GM23248 (cell line): Measurements from ENCODE around the gene ACY1. TPM values are rescaled to one million over a fixed set of nuclear protein-coding genes. Genes with fewer than 3 reads are reported as not detected.

ENCODE experiments used
- DNase-seq: peaks from one replicate; pipeline ENCODE4 v3.0.0-alpha.2; 2015
- H2AFZ ChIP-seq: fragments of 200-600 bp; sonication (generic); 2 replicates; pipeline ENCODE4 v1.6.1; 2016; ENCODE audit warnings: antibody characterized with exemption
- H3F3A ChIP-seq: fragments of 200-600 bp; sonication (generic); 2 replicates; pipeline ENCODE4 v1.6.1; 2016; ENCODE audit warnings: mild to moderate bottlenecking, antibody characterized with exemption, mixed run types; ENCODE audit not compliant: insufficient read depth
- H3K27ac ChIP-seq: fragments of 200-600 bp; sonication (generic); 2 replicates; pipeline ENCODE4 v1.5.1; 2016; ENCODE audit warnings: mild to moderate bottlenecking
- H3K27me3 ChIP-seq: fragments of 200-600 bp; sonication (generic); replicated peaks from 2 replicates; pipeline ENCODE4 v1.6.1; 2016; ENCODE audit warnings: mild to moderate bottlenecking; ENCODE audit not compliant: insufficient read depth
- H3K36me3 ChIP-seq: fragments of 200-600 bp; sonication (generic); 2 replicates; pipeline ENCODE4 v1.6.1; 2016; ENCODE audit warnings: low read depth, mild to moderate bottlenecking
- H3K4me1 ChIP-seq: fragments of 200-600 bp; sonication (generic); 2 replicates; pipeline ENCODE4 v1.6.1; 2016; ENCODE audit warnings: mild to moderate bottlenecking; ENCODE audit not compliant: insufficient read depth
- H3K4me2 ChIP-seq: fragments of 200-600 bp; sonication (generic); one replicate; pipeline ENCODE4 v1.6.1; 2016; ENCODE audit warnings: mild to moderate bottlenecking; ENCODE audit not compliant: unreplicated experiment
- H3K4me3 ChIP-seq: fragments of 200-600 bp; sonication (generic); 2 replicates; pipeline ENCODE4 v1.5.1; 2016; ENCODE audit warnings: mild to moderate bottlenecking
- H3K79me2 ChIP-seq: fragments of 200-600 bp; sonication (generic); 2 replicates; pipeline ENCODE4 v1.6.1; 2016; ENCODE audit warnings: mild to moderate bottlenecking; ENCODE audit not compliant: insufficient read depth
- H3K9ac ChIP-seq: fragments of 200-600 bp; sonication (generic); 2 replicates; pipeline ENCODE4 v1.6.1; 2016; ENCODE audit warnings: mild to moderate bottlenecking
- H3K9me2 ChIP-seq: fragments of 200-600 bp; sonication (generic); 2 replicates; pipeline ENCODE4 v1.6.1; 2016; ENCODE audit warnings: mixed run types, mild to moderate bottlenecking, moderate library complexity; ENCODE audit not compliant: insufficient read depth
- H3K9me3 ChIP-seq: fragments of 200-600 bp; sonication (generic); one replicate; pipeline ENCODE4 v1.6.1; 2017; ENCODE audit warnings: low read depth
- H4K20me1 ChIP-seq: fragments of 200-600 bp; sonication (generic); 2 replicates; pipeline ENCODE4 v1.6.0; 2016; ENCODE audit not compliant: insufficient read depth
- EZH2 ChIP-seq: fragments of 200-600 bp; sonication (generic); IDR thresholded peaks from 2 replicates; pipeline ENCODE4 v1.6.1; 2018; ENCODE audit warnings: antibody characterized with exemption, mild to moderate bottlenecking; ENCODE audit not compliant: insufficient read depth, poor library complexity, severe bottlenecking
- EZH2phosphoT487 ChIP-seq: fragments of 200-600 bp; sonication (generic); IDR thresholded peaks from 2 replicates; pipeline ENCODE4 v1.6.1; 2018; ENCODE audit warnings: antibody characterized with exemption, moderate library complexity, mild to moderate bottlenecking, low read depth; ENCODE audit not compliant: insufficient read depth
- WGBS, 2 experiments: methylation state at CpG; one replicate each; pipeline ENCODE4 v1.1.6; 2015 to 2017; ENCODE audit warnings: low lambda C conversion rate in 2 of 2, low coverage in 1 of 2; ENCODE audit errors: missing lambda C conversion rate in 2 of 2; 5-methylcytosine and 5-hydroxymethylcytosine counted together
- in situ Hi-C: fragments of 300-500 bp; cut with MboI; formaldehyde crosslinking; loops from 2 replicates; pipeline ENCODE4 v1.15.0; 2020
- polyA plus RNA-seq: library from polyadenylated mRNA; unstranded; fragments of >200 nt; fragmentation: Nextera tagmentation; extraction: Ambion mirVana; gene quantifications from 2 replicates; pipeline ENCODE4 v1.2.1, GENCODE V29; 2016
- total RNA-seq: library from RNA; depleted of rRNA; stranded (reverse); fragments of >200 nt; shearing (Covaris generic); gene quantifications from 2 replicates; pipeline ENCODE4 v1.2.3, GENCODE V29; 2014

The ACY1 gene
- total and polyA plus RNA-seq, 2 experiments from 2014 or later, result 35.8 to 73.6 TPM

- in situ Hi-C loops, result no loop called here
- Histone ChIP-seq H3K9ac (no peak overlapping the region), H3K9me2 (no peaks in the 10 kb centered on the region), H3K27ac (no peak overlapping the region), H4K20me1 (no peaks in the 10 kb centered on the region), H3K79me2 (peaks cover 13% of the 10 kb centered on the region), H2AFZ (no peak overlapping the region), H3K36me3 (no peaks in the 10 kb centered on the region), H3K27me3 (no peaks in the 10 kb centered on the region), H3K4me2 (no peak overlapping the region), H3K9me3 (no peaks in the 10 kb centered on the region), H3F3A (peaks cover 14% of the 10 kb centered on the region; the same call in 1 of the 2 replicates), H3K4me3 (no peak overlapping the region), H3K4me1 (peaks cover 19% of the 10 kb centered on the region)
- no peak for TF ChIP-seq EZH2
- no peak for TF ChIP-seq EZH2phosphoT487
- DNase-seq, result no peak
- WGBS, 2 experiments, result 86 to 89% methylated on average over 18 of the region's 18 CpGs
Measured at GRCh38 chr3:51945031-51945840, 38.1 kb upstream of the ACY1 start.

GRCh38 chr3:51945926-51946705, 37.2 kb upstream of the ACY1 start:
- H3K9me3 ChIP-seq, result no peaks in the 10 kb centered on the region
- peaks cover 5% of the 10 kb centered on the region; the same call in 1 of the 2 replicates for H3K79me2 ChIP-seq
- no peaks in the 10 kb centered on the region for H3K27me3 ChIP-seq
- H4K20me1 ChIP-seq, result no peaks in the 10 kb centered on the region
- no peak overlapping the region for H3K9ac ChIP-seq
- no peak overlapping the region for H3K4me2 ChIP-seq
- DNase-seq, result no peak
- TF ChIP-seq EZH2phosphoT487 (no peak), EZH2 (no peak)
- in situ Hi-C loops, result no loop called here
- peaks cover 11% of the 10 kb centered on the region for H3K4me1 ChIP-seq
- no peaks in the 10 kb centered on the region for H3K9me2 ChIP-seq
- peaks cover 14% of the 10 kb centered on the region; the same call in 1 of the 2 replicates for H3F3A ChIP-seq
- 94 to 96% methylated on average over 14 of the region's 14 CpGs for WGBS, 2 experiments
- no peaks in the 10 kb centered on the region for H3K36me3 ChIP-seq
- H3K4me3 ChIP-seq, result no peak overlapping the region
- H3K27ac ChIP-seq, result no peak overlapping the region
- H2AFZ ChIP-seq, result no peak overlapping the region

- WGBS, 2 experiments, result 64 to 81% methylated on average over 4 of the region's 4 CpGs
- no peak for DNase-seq
- no peaks in the 10 kb centered on the region for H3K9me3 ChIP-seq
- no peaks in the 10 kb centered on the region for H3K36me3 ChIP-seq
- no peak overlapping the region for H3K4me2 ChIP-seq
- H3K9me2 ChIP-seq, result no peaks in the 10 kb centered on the region
- peaks cover 14% of the 10 kb centered on the region; the same call in 1 of the 2 replicates for H3F3A ChIP-seq
- no peaks in the 10 kb centered on the region for H3K27me3 ChIP-seq
- H4K20me1 ChIP-seq, result no peaks in the 10 kb centered on the region
- no peak overlapping the region for H3K4me3 ChIP-seq
- peaks cover 11% of the 10 kb centered on the region for H3K4me1 ChIP-seq
- H3K79me2 ChIP-seq, result no peaks in the 10 kb centered on the region
- TF ChIP-seq EZH2phosphoT487 (no peak), EZH2 (no peak)
- no peak overlapping the region for H3K9ac ChIP-seq
- in situ Hi-C loops, result no loop called here
- no peak overlapping the region for H3K27ac ChIP-seq
- no peak overlapping the region for H2AFZ ChIP-seq
Measured at GRCh38 chr3:51946796-51947195, 36.5 kb upstream of the ACY1 start.

- H3K9me3 ChIP-seq, result no peaks in the 10 kb centered on the region
- no peak overlapping the region for H3K27ac ChIP-seq
- in situ Hi-C loops, result no loop called here
- H3F3A ChIP-seq, result peaks cover 14% of the 10 kb centered on the region; the same call in 1 of the 2 replicates
- H3K9ac ChIP-seq, result no peak overlapping the region
- TF ChIP-seq EZH2phosphoT487 (no peak), EZH2 (no peak)
- no peaks in the 10 kb centered on the region for H4K20me1 ChIP-seq
- peaks cover 10% of the 10 kb centered on the region for H3K4me1 ChIP-seq
- H2AFZ ChIP-seq, result no peak overlapping the region
- no peak overlapping the region for H3K4me3 ChIP-seq
- no peak overlapping the region for H3K4me2 ChIP-seq
- DNase-seq, result no peak
- H3K27me3 ChIP-seq, result no peaks in the 10 kb centered on the region
- H3K9me2 ChIP-seq, result no peaks in the 10 kb centered on the region
- H3K79me2 ChIP-seq, result no peaks in the 10 kb centered on the region
- no peaks in the 10 kb centered on the region for H3K36me3 ChIP-seq
- 77 to 79% methylated on average over 13 of the region's 13 CpGs for WGBS, 2 experiments
Measured at GRCh38 chr3:51947215-51947900, 36.0 kb upstream of the ACY1 start.
